ENCODE data around the gene NAALADL2. TPM values are rescaled to one million over a fixed set of nuclear protein-coding genes. Genes with fewer than 3 reads are reported as not detected.
"Not testable (repeated sequence)": the region's sequence is repeated elsewhere in the genome, so short reads cannot be mapped to it uniquely, and the experiment has no call there.

Gene NAALADL2
- polyA plus RNA-seq, 1 donor: 6.5 TPM

DNA sequence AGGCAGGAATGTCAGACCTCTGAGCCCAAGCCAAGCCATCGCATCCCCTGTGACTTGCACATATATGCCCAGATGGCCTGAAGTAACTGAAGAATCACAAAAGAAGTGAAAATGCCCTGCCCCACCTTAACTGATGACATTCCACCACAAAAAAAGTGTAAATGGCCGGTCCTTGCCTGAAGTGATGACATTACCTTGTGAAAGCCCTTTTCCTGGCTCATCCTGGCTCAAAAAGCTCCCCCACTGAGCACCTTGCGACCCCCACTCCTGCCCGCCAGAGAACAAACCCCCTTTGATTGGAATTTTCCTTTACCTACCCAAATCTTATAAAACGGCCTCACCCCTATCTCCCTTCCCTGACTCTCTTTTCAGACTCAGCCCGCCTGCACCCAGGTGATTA, 976.6 kb downstream of the NAALADL2 start:
- not testable (repeated sequence) for H3K36me3 ChIP-seq (ENCODE audit: control insufficient read depth, insufficient read depth, low read length); H3K27ac ChIP-seq (ENCODE audit: low read length); H3K4me1 ChIP-seq (ENCODE audit: control insufficient read depth, insufficient read depth, low read length); H3K27me3 ChIP-seq (ENCODE audit: control insufficient read depth, insufficient read depth, low read length); H3K4me3 ChIP-seq (ENCODE audit: low read length); DNase-seq; H3K9me3 ChIP-seq (ENCODE audit: control insufficient read depth, low read depth, low read length)
- 62% methylated on average over 2 of the region's 6 CpGs for WGBS (ENCODE audit: insufficient coverage, low lambda C conversion rate)

DNA sequence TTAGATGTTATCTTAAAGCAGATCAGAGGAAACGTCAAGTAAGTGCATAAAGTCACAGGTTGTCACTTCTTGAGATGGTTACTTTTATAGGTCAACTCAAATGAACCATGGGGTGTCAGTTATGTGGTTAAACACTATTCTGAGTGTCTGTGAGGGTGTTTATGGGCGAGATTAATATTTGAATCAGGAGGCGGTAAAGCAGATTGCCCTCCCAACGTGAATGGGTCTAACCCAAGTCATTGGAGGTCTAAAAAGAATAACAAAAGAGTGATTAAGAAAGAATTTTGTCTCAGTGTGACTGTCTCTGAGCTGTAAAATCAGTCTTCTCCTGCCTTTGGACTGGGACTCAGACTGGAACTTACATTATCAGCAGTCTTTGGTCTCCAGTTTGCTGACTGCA, 977.5 kb downstream of the NAALADL2 start:
- WGBS (ENCODE audit: insufficient coverage, low lambda C conversion rate): no CpG with 5 or more reads among the region's 4 CpGs
- H3K4me3 ChIP-seq (ENCODE audit: low read length): no peak overlapping the region
- H3K27me3 ChIP-seq (ENCODE audit: control insufficient read depth, insufficient read depth, low read length): no peaks in the 10 kb centered on the region
- DNase-seq: no peak
- H3K4me1 ChIP-seq (ENCODE audit: control insufficient read depth, insufficient read depth, low read length): no peaks in the 10 kb centered on the region
- H3K27ac ChIP-seq (ENCODE audit: low read length): no peak overlapping the region
- no peaks in the 10 kb centered on the region for H3K9me3 ChIP-seq (ENCODE audit: control insufficient read depth, low read depth, low read length)
- H3K36me3 ChIP-seq (ENCODE audit: control insufficient read depth, insufficient read depth, low read length): no peaks in the 10 kb centered on the region

DNA sequence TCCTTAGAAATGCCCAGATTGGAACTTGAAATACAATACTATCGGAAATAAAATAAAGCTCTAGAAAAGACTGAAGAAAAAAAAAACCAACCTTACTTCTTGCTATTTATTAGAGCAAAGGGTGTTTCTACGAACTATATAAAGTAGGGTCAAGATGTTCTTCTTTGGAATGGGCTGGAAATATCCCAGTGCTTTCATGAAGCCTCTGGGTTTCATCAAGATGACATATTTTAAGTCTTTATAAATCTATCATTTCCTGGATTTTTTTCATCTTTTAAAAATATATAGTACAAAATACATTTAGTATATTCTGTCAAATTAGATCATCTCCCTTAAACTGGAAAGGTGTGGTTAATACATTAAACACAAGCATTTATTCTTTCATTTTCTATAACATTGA, 978.8 kb downstream of the NAALADL2 start:
- Histone ChIP-seq H3K9me3 (ENCODE audit: control insufficient read depth, low read depth, low read length) (no peaks in the 10 kb centered on the region), H3K36me3 (ENCODE audit: control insufficient read depth, insufficient read depth, low read length) (no peaks in the 10 kb centered on the region), H3K4me1 (ENCODE audit: control insufficient read depth, insufficient read depth, low read length) (no peaks in the 10 kb centered on the region), H3K27me3 (ENCODE audit: control insufficient read depth, insufficient read depth, low read length) (no peaks in the 10 kb centered on the region), H3K27ac (ENCODE audit: low read length) (no peak overlapping the region), H3K4me3 (ENCODE audit: low read length) (no peak overlapping the region)
- no peak for DNase-seq
- WGBS (ENCODE audit: insufficient coverage, low lambda C conversion rate): 100% methylated on average over 1 of the region's 2 CpGs

DNA sequence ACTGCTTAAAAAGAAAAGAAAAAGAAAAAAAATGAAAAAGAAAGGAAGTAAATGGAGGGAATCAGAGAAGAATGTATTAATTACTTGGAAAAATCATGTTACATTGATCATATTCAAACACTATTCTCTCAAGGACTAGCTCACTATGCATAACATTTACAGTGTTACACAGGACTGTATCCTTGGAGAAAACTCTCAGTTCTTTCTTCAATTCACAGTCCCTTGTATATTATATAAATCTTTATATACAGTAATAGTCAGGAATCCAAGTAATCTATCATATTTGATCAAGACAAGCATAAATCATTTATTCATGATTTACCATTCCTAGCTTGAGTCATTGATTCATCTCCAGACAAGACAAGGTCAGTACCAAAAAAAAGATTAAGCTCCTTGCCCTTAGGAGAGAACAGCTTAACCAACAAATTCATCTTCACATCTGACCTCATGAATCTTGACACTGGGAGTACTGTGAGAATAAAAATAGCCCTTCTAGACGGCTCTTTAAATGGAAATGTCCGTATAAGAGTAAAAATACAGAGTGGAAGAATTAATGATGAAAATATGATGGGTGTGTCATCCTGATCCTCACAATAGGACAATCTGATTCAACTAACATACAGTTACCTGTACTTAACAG, 980.4 kb downstream of the NAALADL2 start:
- no peak for DNase-seq
- Histone ChIP-seq H3K4me1 (ENCODE audit: control insufficient read depth, insufficient read depth, low read length) (no peaks in the 10 kb centered on the region), H3K27ac (ENCODE audit: low read length) (no peak overlapping the region), H3K9me3 (ENCODE audit: control insufficient read depth, low read depth, low read length) (no peaks in the 10 kb centered on the region), H3K4me3 (ENCODE audit: low read length) (no peak overlapping the region), H3K36me3 (ENCODE audit: control insufficient read depth, insufficient read depth, low read length) (no peaks in the 10 kb centered on the region), H3K27me3 (ENCODE audit: control insufficient read depth, insufficient read depth, low read length) (no peaks in the 10 kb centered on the region)
- WGBS (ENCODE audit: insufficient coverage, low lambda C conversion rate): 94% methylated on average over 2 of the region's 2 CpGs

DNA sequence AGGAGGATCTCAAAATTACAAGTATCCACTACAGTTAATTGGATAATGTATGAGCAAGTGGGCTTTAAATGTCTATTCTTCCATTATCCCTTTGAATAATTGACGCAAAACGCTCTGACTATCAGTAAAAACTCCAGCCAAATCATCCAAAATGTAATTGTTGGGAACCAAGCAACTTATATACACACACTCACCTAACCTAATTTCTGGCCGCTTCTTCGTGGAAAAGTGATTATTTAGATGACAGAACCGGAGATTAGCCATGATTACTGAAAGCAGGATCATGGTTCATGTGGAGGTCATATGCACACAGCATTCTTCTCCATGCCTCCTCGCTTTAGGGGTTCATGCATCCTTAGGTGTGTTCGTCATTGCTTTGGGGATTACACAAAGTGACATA, 992.4 kb downstream of the NAALADL2 start:
- no peaks in the 10 kb centered on the region for H3K4me1 ChIP-seq (ENCODE audit: control insufficient read depth, insufficient read depth, low read length)
- peak in 1 of 2 donors; percentile 6 for DNase-seq
- no peaks in the 10 kb centered on the region for H3K27me3 ChIP-seq (ENCODE audit: control insufficient read depth, insufficient read depth, low read length)
- H3K27ac ChIP-seq (ENCODE audit: low read length): no peak overlapping the region
- no peak overlapping the region for H3K4me3 ChIP-seq (ENCODE audit: low read length)
- WGBS (ENCODE audit: insufficient coverage, low lambda C conversion rate): no CpG with 5 or more reads among the region's 7 CpGs
- H3K9me3 ChIP-seq (ENCODE audit: control insufficient read depth, low read depth, low read length): no peaks in the 10 kb centered on the region
- no peaks in the 10 kb centered on the region for H3K36me3 ChIP-seq (ENCODE audit: control insufficient read depth, insufficient read depth, low read length)

DNA sequence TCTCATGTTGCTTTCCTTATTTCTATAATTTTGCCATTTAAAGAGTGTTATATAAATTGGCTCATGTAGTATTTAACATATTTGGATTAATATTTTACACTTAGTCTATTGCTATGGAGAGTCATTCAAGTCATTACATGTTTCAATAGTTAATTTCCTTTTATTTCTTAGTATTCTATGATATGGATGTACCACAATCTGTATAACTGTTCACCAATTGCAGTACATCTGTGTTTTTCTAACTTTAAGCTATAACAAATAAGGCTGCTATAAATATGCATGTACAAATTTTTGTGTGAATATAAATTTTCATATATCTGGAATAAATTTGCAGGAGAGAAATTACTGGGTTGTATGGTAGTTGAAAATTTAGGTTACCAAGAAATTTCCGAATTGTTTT, 993.4 kb downstream of the NAALADL2 start:
- no peak overlapping the region for H3K27ac ChIP-seq (ENCODE audit: low read length)
- no peaks in the 10 kb centered on the region for H3K36me3 ChIP-seq (ENCODE audit: control insufficient read depth, insufficient read depth, low read length)
- WGBS (ENCODE audit: insufficient coverage, low lambda C conversion rate): no CpG with 5 or more reads among the region's 1 CpG
- DNase-seq: no peak
- no peak overlapping the region for H3K4me3 ChIP-seq (ENCODE audit: low read length)
- H3K27me3 ChIP-seq (ENCODE audit: control insufficient read depth, insufficient read depth, low read length): no peaks in the 10 kb centered on the region
- no peaks in the 10 kb centered on the region for H3K9me3 ChIP-seq (ENCODE audit: control insufficient read depth, low read depth, low read length)
- H3K4me1 ChIP-seq (ENCODE audit: control insufficient read depth, insufficient read depth, low read length): no peaks in the 10 kb centered on the region

DNA sequence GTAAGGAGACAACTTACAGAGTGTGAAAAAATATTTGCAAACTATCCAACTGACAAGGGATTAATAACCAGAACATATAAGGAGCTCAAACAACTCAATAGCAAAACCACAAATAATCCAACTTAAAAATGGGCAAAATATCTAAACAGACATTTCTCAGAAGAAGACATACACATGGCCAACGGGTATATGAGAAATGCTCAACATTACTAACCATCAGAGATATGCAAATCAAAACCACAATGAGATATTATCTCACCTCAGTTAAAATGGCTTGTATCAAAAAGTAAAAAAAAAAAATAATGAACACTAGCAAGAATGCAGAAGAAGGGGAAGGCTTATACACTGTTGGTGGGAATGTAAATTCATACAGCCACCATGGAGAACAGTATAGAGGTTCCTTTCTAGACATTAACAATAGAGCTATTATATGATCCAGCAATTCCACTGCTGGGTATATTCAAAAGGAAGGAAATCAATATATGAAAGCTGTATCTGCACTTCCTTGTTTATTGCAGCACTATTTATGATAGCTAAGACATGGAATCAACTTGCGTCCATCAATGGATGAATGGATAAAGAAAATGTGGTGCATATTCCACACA, 998.6 kb downstream of the NAALADL2 start:
- no peaks in the 10 kb centered on the region for H3K36me3 ChIP-seq (ENCODE audit: control insufficient read depth, insufficient read depth, low read length)

More for the DNA sequence above, 998.6 kb downstream of the NAALADL2 start:
- DNase-seq: no peak
- Histone ChIP-seq H3K4me3 (ENCODE audit: low read length) (no peak overlapping the region), H3K27ac (ENCODE audit: low read length) (no peak overlapping the region), H3K27me3 (ENCODE audit: control insufficient read depth, insufficient read depth, low read length) (no peaks in the 10 kb centered on the region), H3K4me1 (ENCODE audit: control insufficient read depth, insufficient read depth, low read length) (no peaks in the 10 kb centered on the region), H3K9me3 (ENCODE audit: control insufficient read depth, low read depth, low read length) (no peaks in the 10 kb centered on the region)
- WGBS (ENCODE audit: insufficient coverage, low lambda C conversion rate): no CpG with 5 or more reads among the region's 2 CpGs

Measured in large intestine (tissue), 3 donors.